B cell (primary cell): Measurements from ENCODE around the gene GHDC.

Source experiments
- EZH2 ChIP-seq: IDR thresholded peaks from 2 replicates; pipeline ENCODE4 v1.6.1; 2012; ENCODE audit warnings: borderline replicate concordance, low read depth, mild to moderate bottlenecking, moderate library complexity, low read length; ENCODE audit not compliant: insufficient read depth, poor library complexity, severe bottlenecking
- TF ChIP-seq, protein P1 (sequence below): fragments of 200-600 bp; IDR thresholded peaks from one replicate; pipeline ENCODE4 v1.8.0; 2022; ENCODE audit warnings: antibody characterized with exemption, mild to moderate bottlenecking

GRCh38 chr17:42142371-42142896, 51.9 kb downstream of the GHDC start:
- TF ChIP-seq, protein P1, sequence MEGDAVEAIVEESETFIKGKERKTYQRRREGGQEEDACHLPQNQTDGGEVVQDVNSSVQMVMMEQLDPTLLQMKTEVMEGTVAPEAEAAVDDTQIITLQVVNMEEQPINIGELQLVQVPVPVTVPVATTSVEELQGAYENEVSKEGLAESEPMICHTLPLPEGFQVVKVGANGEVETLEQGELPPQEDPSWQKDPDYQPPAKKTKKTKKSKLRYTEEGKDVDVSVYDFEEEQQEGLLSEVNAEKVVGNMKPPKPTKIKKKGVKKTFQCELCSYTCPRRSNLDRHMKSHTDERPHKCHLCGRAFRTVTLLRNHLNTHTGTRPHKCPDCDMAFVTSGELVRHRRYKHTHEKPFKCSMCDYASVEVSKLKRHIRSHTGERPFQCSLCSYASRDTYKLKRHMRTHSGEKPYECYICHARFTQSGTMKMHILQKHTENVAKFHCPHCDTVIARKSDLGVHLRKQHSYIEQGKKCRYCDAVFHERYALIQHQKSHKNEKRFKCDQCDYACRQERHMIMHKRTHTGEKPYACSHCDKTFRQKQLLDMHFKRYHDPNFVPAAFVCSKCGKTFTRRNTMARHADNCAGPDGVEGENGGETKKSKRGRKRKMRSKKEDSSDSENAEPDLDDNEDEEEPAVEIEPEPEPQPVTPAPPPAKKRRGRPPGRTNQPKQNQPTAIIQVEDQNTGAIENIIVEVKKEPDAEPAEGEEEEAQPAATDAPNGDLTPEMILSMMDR = no peak
- TF ChIP-seq EZH2 = no peak
